GM12801 (cell line): ENCODE measurements around the gene BCAS2.

Experiments used
- CTCF ChIP-seq: IDR thresholded peaks from one replicate; pipeline ENCODE4 v1.5.1; 2011; ENCODE audit warnings: control low read depth; ENCODE audit not compliant: insufficient read length; ENCODE audit errors: extremely low read depth

BCAS2 gene

GRCh38 chr1:114521396-114522263, 59.8 kb downstream of the BCAS2 start:
- no peak for TF ChIP-seq CTCF
